Right lobe of liver (tissue), 4 donors: ENCODE results near the gene KRT39.

Source experiments
- POLR2A ChIP-seq: fragments of 450-650 bp; IDR thresholded peaks from one replicate; pipeline ENCODE4 v1.6.1; 2017; ENCODE audit warnings: antibody characterized with exemption, mild to moderate bottlenecking
- TF ChIP-seq, protein P1 (sequence below), 4 donors: fragments of 200-600 bp in 3 of 4; fragments of 450-650 bp in 1 of 4; IDR thresholded peaks; one replicate each; pipeline versions ENCODE4 v1.5.1 to v1.8.0; 2016 to 2022; ENCODE audit warnings: antibody characterized with exemption in 4 of 4, mild to moderate bottlenecking in 2 of 4
- donor health status: DM: no; HTN: no; CAD: no.
- donor health status: DM: no; HTN: no; CAD: no.
- donor health status: DM: no; HTN: yes; CAD: no.

DNA sequence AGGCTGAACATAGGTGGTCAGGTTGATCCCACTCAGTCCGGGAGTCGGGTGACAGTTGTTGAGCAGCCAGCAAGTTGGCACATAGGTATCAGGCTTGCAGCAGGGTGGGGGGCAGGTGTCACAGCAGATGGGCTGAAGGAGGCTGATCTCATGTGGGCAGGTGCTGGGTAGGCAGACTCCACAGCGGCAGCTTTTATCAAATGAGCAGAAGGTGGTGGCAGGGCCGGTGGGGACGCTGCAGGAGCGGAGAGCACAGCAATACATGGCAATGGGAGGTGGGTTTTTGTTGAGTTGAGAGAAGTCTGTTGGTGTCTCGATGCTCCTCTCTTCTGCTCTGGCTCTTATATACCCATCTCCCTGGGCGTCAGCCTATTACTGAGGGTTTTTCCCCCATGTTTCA is 42.1 kb upstream of the KRT39 start, which contains the start of gene KRTAP3-1:
- TF ChIP-seq, protein P1, sequence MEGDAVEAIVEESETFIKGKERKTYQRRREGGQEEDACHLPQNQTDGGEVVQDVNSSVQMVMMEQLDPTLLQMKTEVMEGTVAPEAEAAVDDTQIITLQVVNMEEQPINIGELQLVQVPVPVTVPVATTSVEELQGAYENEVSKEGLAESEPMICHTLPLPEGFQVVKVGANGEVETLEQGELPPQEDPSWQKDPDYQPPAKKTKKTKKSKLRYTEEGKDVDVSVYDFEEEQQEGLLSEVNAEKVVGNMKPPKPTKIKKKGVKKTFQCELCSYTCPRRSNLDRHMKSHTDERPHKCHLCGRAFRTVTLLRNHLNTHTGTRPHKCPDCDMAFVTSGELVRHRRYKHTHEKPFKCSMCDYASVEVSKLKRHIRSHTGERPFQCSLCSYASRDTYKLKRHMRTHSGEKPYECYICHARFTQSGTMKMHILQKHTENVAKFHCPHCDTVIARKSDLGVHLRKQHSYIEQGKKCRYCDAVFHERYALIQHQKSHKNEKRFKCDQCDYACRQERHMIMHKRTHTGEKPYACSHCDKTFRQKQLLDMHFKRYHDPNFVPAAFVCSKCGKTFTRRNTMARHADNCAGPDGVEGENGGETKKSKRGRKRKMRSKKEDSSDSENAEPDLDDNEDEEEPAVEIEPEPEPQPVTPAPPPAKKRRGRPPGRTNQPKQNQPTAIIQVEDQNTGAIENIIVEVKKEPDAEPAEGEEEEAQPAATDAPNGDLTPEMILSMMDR (IDR thresholded peaks at IDR 0.05), result no peak
- TF ChIP-seq POLR2A, result no peak
